Activated CD4-positive, alpha-beta T cell treated with anti-CD3 and anti-CD28 coated beads for 1 hour (primary cell): Measurements from ENCODE around the gene MLNR.

Source experiments
- DNase-seq: peaks from one replicate; pipeline ENCODE4 v3.0.0-alpha.2; 2020

MLNR gene

GRCh38 chr13:49220036-49220855 is at the start of gene MLNR:
MLNR (plus strand) TSS chr13:49220338; CDS start chr13:49220338, 0 bp downstream.
- DNase-seq: no peak

GRCh38 chr13:49171359-49171758 is 48.8 kb upstream of the MLNR start:
- no peak for DNase-seq

- DNase-seq: no peak
Observed at GRCh38 chr13:49183672-49184325, 36.3 kb upstream of the MLNR start.

- no peak for DNase-seq
Observed at GRCh38 chr13:49184621-49185020, 35.5 kb upstream of the MLNR start.

GRCh38 chr13:49185264-49185663 is 34.9 kb upstream of the MLNR start:
- no peak for DNase-seq

- DNase-seq: no peak
Observed at GRCh38 chr13:49190901-49191300, 29.2 kb upstream of the MLNR start.

- no peak for DNase-seq
Observed at GRCh38 chr13:49206641-49207040, 13.5 kb upstream of the MLNR start.

GRCh38 chr13:49208619-49209018 is 11.5 kb upstream of the MLNR start:
- no peak for DNase-seq

GRCh38 chr13:49210114-49210513 is 10.0 kb upstream of the MLNR start:
- DNase-seq: no peak

- no peak for DNase-seq
Observed at GRCh38 chr13:49210669-49211068, 9.5 kb upstream of the MLNR start.

GRCh38 chr13:49213539-49213938 is 6.6 kb upstream of the MLNR start:
- no peak for DNase-seq

GRCh38 chr13:49213997-49214916 is 5.9 kb upstream of the MLNR start:
- DNase-seq: no peak

- no peak for DNase-seq
Observed at GRCh38 chr13:49214917-49215376, 5.2 kb upstream of the MLNR start.

GRCh38 chr13:49216334-49216733 is 3.8 kb upstream of the MLNR start:
- no peak for DNase-seq

- DNase-seq: no peak
Observed at GRCh38 chr13:49217962-49218492, 2.1 kb upstream of the MLNR start.

GRCh38 chr13:49218493-49219051 is 1.6 kb upstream of the MLNR start:
- no peak for DNase-seq

- DNase-seq: no peak
Observed at GRCh38 chr13:49219647-49220035, 497 bp upstream of the MLNR start.

GRCh38 chr13:49220856-49221589 is 885 bp downstream of the MLNR start:
- no peak for DNase-seq

GRCh38 chr13:49221590-49221965 is 1.4 kb downstream of the MLNR start:
- no peak for DNase-seq

- no peak for DNase-seq
Observed at GRCh38 chr13:49225223-49226042, 5.3 kb downstream of the MLNR start.

- DNase-seq: no peak
Observed at GRCh38 chr13:49226613-49227012, 6.5 kb downstream of the MLNR start.
